Loucy (cell line): ENCODE results near the gene NFS1.

Experiments
- H2AFZ ChIP-seq: fragments of 200-600 bp; sonication (generic); 2 replicates; pipeline ENCODE4 v1.6.0; 2016; ENCODE audit warnings: antibody characterized with exemption, mild to moderate bottlenecking, low read length, moderate library complexity
- H3F3A ChIP-seq: fragments of 200-600 bp; 2 replicates; pipeline ENCODE4 v1.6.0; 2016; ENCODE audit warnings: antibody characterized with exemption, low read depth, mild to moderate bottlenecking
- H3K27me3 ChIP-seq: fragments of 200-600 bp; sonication (generic); 2 replicates; pipeline ENCODE4 v1.6.1; 2014; ENCODE audit warnings: low read length, mild to moderate bottlenecking; ENCODE audit not compliant: insufficient read depth, poor library complexity, severe bottlenecking
- H3K36me3 ChIP-seq: fragments of 200-600 bp; sonication (generic); 2 replicates; pipeline ENCODE4 v1.6.1; 2016; ENCODE audit warnings: low read length; ENCODE audit not compliant: insufficient read depth
- H3K4me1 ChIP-seq: fragments of 200-600 bp; sonication (generic); 2 replicates; pipeline ENCODE4 v1.5.1; 2014; ENCODE audit warnings: low read length, mild to moderate bottlenecking; ENCODE audit not compliant: insufficient read depth, poor library complexity, severe bottlenecking
- H3K4me2 ChIP-seq: fragments of 200-600 bp; sonication (generic); 2 replicates; pipeline ENCODE4 v1.6.0; 2014; ENCODE audit warnings: antibody characterized with exemption, low read length, low read depth, mild to moderate bottlenecking; ENCODE audit not compliant: poor library complexity, severe bottlenecking
- H3K4me3 ChIP-seq: fragments of 200-600 bp; sonication (generic); 2 replicates; pipeline ENCODE4 v1.5.1; 2014; ENCODE audit warnings: low read length, mild to moderate bottlenecking, mixed read lengths; ENCODE audit not compliant: poor library complexity, severe bottlenecking
- H3K79me2 ChIP-seq: fragments of 200-600 bp; sonication (generic); 2 replicates; pipeline ENCODE4 v1.6.1; 2014; ENCODE audit warnings: low read length; ENCODE audit not compliant: insufficient read depth
- H3K9ac ChIP-seq: fragments of 200-600 bp; sonication (generic); 2 replicates; pipeline ENCODE4 v1.6.0; 2014; ENCODE audit warnings: mild to moderate bottlenecking, low read depth, low read length, moderate library complexity; ENCODE audit not compliant: poor library complexity, severe bottlenecking
- H3K9me2 ChIP-seq: fragments of 200-600 bp; sonication (generic); replicated peaks from 2 replicates; pipeline ENCODE4 v1.6.1; 2016; ENCODE audit warnings: low read depth, low read length, mixed read lengths
- H3K9me3 ChIP-seq: fragments of 200-600 bp; sonication (generic); 2 replicates; pipeline ENCODE4 v1.6.1; 2014; ENCODE audit warnings: mild to moderate bottlenecking, antibody characterized with exemption, low read length, low read depth; ENCODE audit not compliant: insufficient read depth
- H4K20me1 ChIP-seq: fragments of 200-600 bp; sonication (generic); 2 replicates; pipeline ENCODE4 v1.6.0; 2014; ENCODE audit warnings: antibody characterized with exemption, low read length, mild to moderate bottlenecking; ENCODE audit not compliant: insufficient read depth, poor library complexity, severe bottlenecking
- CTCF ChIP-seq: fragments of 200-600 bp; sonication (generic); conservative IDR thresholded peaks from 2 replicates; pipeline ENCODE4 v1.5.1; 2014; ENCODE audit warnings: mild to moderate bottlenecking, antibody characterized with exemption, low read length
- EZH2phosphoT487 ChIP-seq: fragments of 200-600 bp; IDR thresholded peaks from 2 replicates; pipeline ENCODE4 v1.6.1; 2018; ENCODE audit warnings: antibody characterized with exemption, mild to moderate bottlenecking, moderate library complexity, borderline replicate concordance

Gene NFS1

GRCh38 chr20:35700625-35701148 lies 1.5 kb upstream of the NFS1 start:
- Histone ChIP-seq H2AFZ (no peak overlapping the region), H3F3A (peaks cover 30% of the 10 kb centered on the region), H3K4me1 (peaks cover 26% of the 10 kb centered on the region), H3K4me3 (peak overlapping the region; percentile 92), H3K79me2 (peaks cover 40% of the 10 kb centered on the region; the same call in 1 of the 2 replicates), H3K4me2 (peak overlapping the region; percentile 93), H3K36me3 (peaks cover 49% of the 10 kb centered on the region), H3K9me2 (no peaks in the 10 kb centered on the region), H3K9ac (peak overlapping the region; percentile 86), H3K9me3 (no peaks in the 10 kb centered on the region), H3K27me3 (no peaks in the 10 kb centered on the region), H4K20me1 (peaks cover 42% of the 10 kb centered on the region)
- TF ChIP-seq EZH2phosphoT487: no peak
- TF ChIP-seq CTCF: no peak

GRCh38 chr20:35699957-35700624 lies 939 bp upstream of the NFS1 start:
- peaks cover 30% of the 10 kb centered on the region for H3F3A ChIP-seq
- H3K27me3 ChIP-seq: no peaks in the 10 kb centered on the region
- TF ChIP-seq CTCF (no peak), EZH2phosphoT487 (no peak)
- peak overlapping the region; percentile 92 for H3K4me3 ChIP-seq
- peaks cover 43% of the 10 kb centered on the region for H3K36me3 ChIP-seq
- peak overlapping the region; percentile 98 for H2AFZ ChIP-seq
- H3K9ac ChIP-seq: peak overlapping the region; percentile 86
- peaks cover 36% of the 10 kb centered on the region for H4K20me1 ChIP-seq
- peak overlapping the region; percentile 93 for H3K4me2 ChIP-seq
- H3K79me2 ChIP-seq: peaks cover 38% of the 10 kb centered on the region; the same call in 1 of the 2 replicates
- H3K4me1 ChIP-seq: peaks cover 26% of the 10 kb centered on the region
- no peaks in the 10 kb centered on the region for H3K9me2 ChIP-seq
- H3K9me3 ChIP-seq: no peaks in the 10 kb centered on the region

- Histone ChIP-seq H3K4me1 (peaks cover 26% of the 10 kb centered on the region), H4K20me1 (peaks cover 20% of the 10 kb centered on the region), H3K9me2 (no peaks in the 10 kb centered on the region), H3F3A (peaks cover 16% of the 10 kb centered on the region), H3K79me2 (peaks cover 30% of the 10 kb centered on the region; the same call in 1 of the 2 replicates), H3K4me3 (peak overlapping the region; percentile 92), H3K27me3 (no peaks in the 10 kb centered on the region), H3K4me2 (peak overlapping the region; percentile 87), H2AFZ (peak overlapping the region; percentile 98), H3K9ac (peak overlapping the region; percentile 86), H3K9me3 (no peaks in the 10 kb centered on the region), H3K36me3 (peaks cover 27% of the 10 kb centered on the region)
- TF ChIP-seq EZH2phosphoT487 (no peak), CTCF (no peak)
Observed at GRCh38 chr20:35698298-35699126, 640 bp downstream of the NFS1 start.
